SK-N-SH (cell line): ENCODE results near the gene TBC1D3H.
"Not testable (repeated sequence)": the region's sequence is repeated elsewhere in the genome, so short reads cannot be mapped to it uniquely, and the experiment has no call there.

ENCODE experiments used
- CTCF ChIP-seq: fragments of 200-600 bp; sonication (generic); IDR thresholded peaks from 2 replicates; pipeline ENCODE4 v1.6.1; 2017; ENCODE audit warnings: antibody characterized with exemption, mild to moderate bottlenecking, moderate library complexity
- EP300 ChIP-seq, 2 experiments: IDR thresholded peaks; 2 replicates each; pipeline versions ENCODE4 v1.4.0 to v1.6.1; 2012; ENCODE audit warnings: borderline replicate concordance in 1 of 2, low read depth in 1 of 2, low read length in 1 of 2
- EZH2phosphoT487 ChIP-seq: fragments of 200-600 bp; sonication (generic); IDR thresholded peaks from 2 replicates; pipeline ENCODE4 v1.6.1; 2017; ENCODE audit warnings: low read depth, mixed run types, mild to moderate bottlenecking, antibody characterized with exemption, moderate library complexity, borderline replicate concordance
- FOXJ3 ChIP-seq: sonication (generic); formaldehyde crosslinking; IDR thresholded peaks from 2 replicates; pipeline ENCODE4 v1.5.1; 2020; ENCODE audit warnings: mild to moderate bottlenecking, missing genetic modification reagents
- GABPA ChIP-seq: IDR thresholded peaks from 2 replicates; pipeline ENCODE4 v1.4.0; 2012; ENCODE audit warnings: low read depth, mild to moderate bottlenecking
- MEF2A ChIP-seq: IDR thresholded peaks from 2 replicates; pipeline ENCODE4 v1.4.0; 2012; ENCODE audit warnings: low read depth, borderline replicate concordance
- NFIC ChIP-seq: IDR thresholded peaks from 2 replicates; pipeline ENCODE4 v1.4.0; 2012; ENCODE audit warnings: borderline replicate concordance
- POLR2AphosphoS5 ChIP-seq: IDR thresholded peaks from 2 replicates; pipeline ENCODE4 v1.6.1; 2012; ENCODE audit warnings: low read depth, low read length
- RFX5 ChIP-seq: IDR thresholded peaks from 2 replicates; pipeline ENCODE4 v1.6.1; 2012; ENCODE audit warnings: mild to moderate bottlenecking, improper control_type of control experiment, low read length
- USF2 ChIP-seq: fragments of 150-350 bp; IDR thresholded peaks from 2 replicates; pipeline ENCODE4 v1.6.1; 2017; ENCODE audit warnings: antibody characterized with exemption, low read length, low read depth, borderline replicate concordance
- YY1 ChIP-seq: IDR thresholded peaks from 2 replicates; pipeline ENCODE4 v1.4.0; 2012; ENCODE audit warnings: low read depth, mild to moderate bottlenecking
- ZBTB33 ChIP-seq: IDR thresholded peaks from 2 replicates; pipeline ENCODE4 v1.4.0; 2012; ENCODE audit warnings: low read depth, borderline replicate concordance

GRCh38 chr17:36415180-36415941 lies 27.1 kb upstream of the TBC1D3H start:
- TF ChIP-seq CTCF; POLR2AphosphoS5; EZH2phosphoT487; YY1; ZBTB33; FOXJ3 (CRISPR knock-in tag); RFX5; GABPA; MEF2A; NFIC; USF2; EP300 (IDR thresholded peaks at IDR 0.05; ENCODE audit: borderline replicate concordance in 1 of 2, low read depth in 1 of 2, low read length in 1 of 2): not testable (repeated sequence)
